Fibroblast of villous mesenchyme (primary cell): ENCODE measurements around the gene KCNH6. TPM values are rescaled to one million over a fixed set of nuclear protein-coding genes. Genes with fewer than 3 reads are reported as not detected.

Source experiments
- DNase-seq: peaks from one replicate; pipeline ENCODE4 v3.0.0-alpha.2; 2010; ENCODE audit warnings: low read depth
- H3K4me3 ChIP-seq: 2 replicates; pipeline ENCODE4 v1.5.1; 2011; ENCODE audit warnings: low read depth, mild to moderate bottlenecking, low read length
- total RNA-seq: library from RNA; depleted of rRNA; stranded (reverse); fragments of >200 nt; gene quantifications from 2 replicates; pipeline ENCODE4 v1.2.3, GENCODE V29; 2012
- TF ChIP-seq, protein P1 (sequence below): IDR thresholded peaks from 2 replicates; pipeline ENCODE4 v1.5.1; 2012; ENCODE audit warnings: low read depth, mild to moderate bottlenecking, low read length; ENCODE audit not compliant: insufficient read depth

The KCNH6 gene, protein sequence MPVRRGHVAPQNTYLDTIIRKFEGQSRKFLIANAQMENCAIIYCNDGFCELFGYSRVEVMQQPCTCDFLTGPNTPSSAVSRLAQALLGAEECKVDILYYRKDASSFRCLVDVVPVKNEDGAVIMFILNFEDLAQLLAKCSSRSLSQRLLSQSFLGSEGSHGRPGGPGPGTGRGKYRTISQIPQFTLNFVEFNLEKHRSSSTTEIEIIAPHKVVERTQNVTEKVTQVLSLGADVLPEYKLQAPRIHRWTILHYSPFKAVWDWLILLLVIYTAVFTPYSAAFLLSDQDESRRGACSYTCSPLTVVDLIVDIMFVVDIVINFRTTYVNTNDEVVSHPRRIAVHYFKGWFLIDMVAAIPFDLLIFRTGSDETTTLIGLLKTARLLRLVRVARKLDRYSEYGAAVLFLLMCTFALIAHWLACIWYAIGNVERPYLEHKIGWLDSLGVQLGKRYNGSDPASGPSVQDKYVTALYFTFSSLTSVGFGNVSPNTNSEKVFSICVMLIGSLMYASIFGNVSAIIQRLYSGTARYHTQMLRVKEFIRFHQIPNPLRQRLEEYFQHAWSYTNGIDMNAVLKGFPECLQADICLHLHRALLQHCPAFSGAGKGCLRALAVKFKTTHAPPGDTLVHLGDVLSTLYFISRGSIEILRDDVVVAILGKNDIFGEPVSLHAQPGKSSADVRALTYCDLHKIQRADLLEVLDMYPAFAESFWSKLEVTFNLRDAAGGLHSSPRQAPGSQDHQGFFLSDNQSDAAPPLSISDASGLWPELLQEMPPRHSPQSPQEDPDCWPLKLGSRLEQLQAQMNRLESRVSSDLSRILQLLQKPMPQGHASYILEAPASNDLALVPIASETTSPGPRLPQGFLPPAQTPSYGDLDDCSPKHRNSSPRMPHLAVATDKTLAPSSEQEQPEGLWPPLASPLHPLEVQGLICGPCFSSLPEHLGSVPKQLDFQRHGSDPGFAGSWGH
- total RNA-seq: under 0.01 TPM in 1 of 2 replicates, not detected in the other

DNA sequence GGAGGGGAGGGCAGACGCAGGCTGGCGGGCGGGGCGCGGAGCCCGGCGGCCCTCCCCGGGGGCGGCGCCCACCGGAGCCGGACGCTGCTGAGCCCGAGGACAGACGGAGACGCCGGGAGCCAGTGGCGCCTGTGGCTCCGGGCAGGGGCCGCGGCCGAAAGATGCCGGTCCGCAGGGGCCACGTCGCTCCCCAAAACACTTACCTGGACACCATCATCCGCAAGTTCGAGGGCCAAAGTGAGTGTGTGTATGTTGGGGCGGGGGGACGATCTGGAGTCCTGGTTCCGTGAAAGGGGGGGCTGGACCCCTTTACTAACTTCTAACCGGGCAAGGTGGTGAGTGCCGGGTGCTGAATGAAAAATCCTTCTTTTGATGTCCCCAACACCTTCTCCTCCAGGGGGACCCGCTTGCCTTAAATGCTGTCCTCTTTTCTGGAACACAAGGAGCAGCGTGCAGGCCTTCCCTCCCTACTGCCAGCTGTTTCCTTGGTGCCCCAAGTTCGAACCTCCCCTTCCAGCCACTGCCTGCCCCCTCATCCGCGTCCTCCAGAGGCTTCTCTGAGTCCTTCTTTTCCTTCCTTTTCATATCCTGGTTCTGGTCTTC is at the start of gene KCNH6:
TSS of gene KCNH6 (plus strand) at position 106 of the 603 bp plus-strand sequence. CDS start at position 162, 56 bp downstream.
- no peak for DNase-seq
- TF ChIP-seq, protein P1, sequence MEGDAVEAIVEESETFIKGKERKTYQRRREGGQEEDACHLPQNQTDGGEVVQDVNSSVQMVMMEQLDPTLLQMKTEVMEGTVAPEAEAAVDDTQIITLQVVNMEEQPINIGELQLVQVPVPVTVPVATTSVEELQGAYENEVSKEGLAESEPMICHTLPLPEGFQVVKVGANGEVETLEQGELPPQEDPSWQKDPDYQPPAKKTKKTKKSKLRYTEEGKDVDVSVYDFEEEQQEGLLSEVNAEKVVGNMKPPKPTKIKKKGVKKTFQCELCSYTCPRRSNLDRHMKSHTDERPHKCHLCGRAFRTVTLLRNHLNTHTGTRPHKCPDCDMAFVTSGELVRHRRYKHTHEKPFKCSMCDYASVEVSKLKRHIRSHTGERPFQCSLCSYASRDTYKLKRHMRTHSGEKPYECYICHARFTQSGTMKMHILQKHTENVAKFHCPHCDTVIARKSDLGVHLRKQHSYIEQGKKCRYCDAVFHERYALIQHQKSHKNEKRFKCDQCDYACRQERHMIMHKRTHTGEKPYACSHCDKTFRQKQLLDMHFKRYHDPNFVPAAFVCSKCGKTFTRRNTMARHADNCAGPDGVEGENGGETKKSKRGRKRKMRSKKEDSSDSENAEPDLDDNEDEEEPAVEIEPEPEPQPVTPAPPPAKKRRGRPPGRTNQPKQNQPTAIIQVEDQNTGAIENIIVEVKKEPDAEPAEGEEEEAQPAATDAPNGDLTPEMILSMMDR: no peak
- peak within 1 kb of the TSS; percentile 15 for H3K4me3 ChIP-seq

DNA sequence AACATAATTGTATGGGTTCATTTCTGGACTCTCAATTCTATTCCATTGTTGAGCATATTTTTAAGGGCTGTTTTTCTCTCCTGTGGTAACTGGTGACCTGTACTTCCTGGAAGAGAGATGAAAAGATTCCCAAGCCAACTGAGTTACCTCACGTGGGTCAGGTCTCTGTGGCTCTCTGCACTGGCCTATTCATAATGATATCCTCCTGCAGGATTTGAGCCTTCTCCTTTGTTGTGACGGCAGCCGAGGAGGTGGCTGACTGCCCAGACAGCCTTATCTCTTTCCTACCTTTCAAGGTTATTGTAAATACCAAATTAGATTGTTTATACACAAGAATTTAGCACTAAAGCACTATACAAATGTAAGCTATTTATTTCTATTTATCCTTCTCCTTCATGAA is 49.0 kb upstream of the KCNH6 start:
- no peak overlapping the region for H3K4me3 ChIP-seq
- no peak for DNase-seq
- TF ChIP-seq, protein P1: no peak

DNA sequence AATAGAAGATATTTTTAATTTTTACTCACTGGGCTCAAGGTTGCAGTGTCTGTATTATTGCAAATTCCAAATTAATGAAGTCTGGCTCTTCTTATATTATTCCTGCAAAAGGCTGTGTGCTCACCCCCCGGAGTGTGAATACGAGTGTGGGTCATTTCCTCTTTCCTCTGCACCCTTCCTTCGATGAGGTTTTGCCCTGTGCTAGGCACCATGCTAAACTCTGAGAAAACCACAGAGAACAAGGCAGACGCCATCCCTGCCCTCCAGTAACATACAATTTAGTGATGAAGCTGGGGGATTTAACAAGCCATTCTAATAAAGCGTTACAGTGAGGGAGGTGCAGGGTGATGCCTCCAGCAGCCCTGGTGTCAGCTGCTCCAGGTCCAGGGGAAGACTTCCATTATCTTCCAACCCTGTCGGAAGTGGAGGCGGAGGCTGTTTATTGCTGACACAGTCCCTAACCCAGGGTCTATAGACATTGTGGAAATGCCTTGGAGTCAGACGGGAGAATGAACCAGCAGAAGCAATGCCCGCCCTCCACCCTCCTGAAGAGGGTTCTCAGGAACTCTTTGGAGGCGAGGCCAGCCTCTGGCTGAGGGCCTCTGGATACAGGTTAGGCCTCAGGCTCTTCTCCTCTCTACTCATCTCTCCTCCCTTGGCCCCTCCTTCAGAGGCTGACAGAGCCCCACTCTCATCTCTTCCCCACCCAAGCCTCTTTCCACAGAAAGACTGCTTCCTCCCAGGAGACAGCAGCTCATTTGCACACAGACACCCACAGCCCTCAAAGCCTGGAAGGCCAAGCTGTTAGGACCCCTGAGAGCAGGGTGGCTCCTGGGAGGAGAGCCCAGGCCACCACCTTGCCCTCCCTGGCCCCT is 48.3 kb upstream of the KCNH6 start:
- TF ChIP-seq, protein P1: no peak
- H3K4me3 ChIP-seq: no peak overlapping the region
- no peak for DNase-seq

DNA sequence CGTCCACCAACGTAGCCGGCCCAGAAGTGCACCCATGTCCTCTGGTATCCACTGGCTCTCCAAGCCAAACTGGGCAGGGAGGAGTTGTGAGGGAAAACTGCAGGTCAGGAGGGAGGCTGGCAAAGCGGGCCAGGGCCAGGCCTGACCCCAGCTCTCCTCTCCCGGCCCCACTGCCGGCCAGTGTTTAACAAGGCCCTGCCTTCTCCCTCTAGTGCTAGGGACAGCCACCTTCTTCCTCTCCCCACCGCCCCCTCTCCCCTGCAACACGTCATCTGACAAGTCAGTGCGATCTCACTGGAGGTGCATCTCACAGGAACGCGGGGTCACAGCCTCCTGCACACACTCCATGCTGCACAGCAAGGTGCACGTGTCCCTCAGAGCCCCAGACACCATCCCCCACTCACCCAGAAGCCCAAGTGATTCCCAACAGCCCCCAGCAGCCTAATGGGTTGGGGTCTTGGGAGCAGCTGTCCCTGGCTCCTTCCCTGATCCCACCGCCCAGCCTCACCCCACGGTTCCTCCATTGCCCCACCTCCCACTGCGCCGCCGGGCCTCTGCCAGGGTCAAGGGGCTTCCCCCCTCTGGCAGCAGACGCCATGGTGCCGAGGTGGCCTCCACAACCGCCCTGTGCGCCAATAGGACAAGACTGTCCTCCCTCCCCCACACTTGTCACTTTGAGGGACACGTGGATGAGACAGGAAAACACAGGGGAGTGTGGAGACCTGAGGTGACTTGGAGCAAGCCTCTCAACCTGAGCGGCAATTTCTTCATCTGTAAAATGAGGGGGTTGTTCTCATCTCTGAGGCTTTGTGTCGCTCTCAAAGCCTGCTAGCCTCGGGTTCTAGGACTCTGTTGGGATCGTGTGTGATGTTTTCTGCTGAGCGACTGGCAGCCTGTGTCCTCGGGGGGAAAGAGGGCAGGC is 47.4 kb upstream of the KCNH6 start:
- no peak for DNase-seq
- TF ChIP-seq, protein P1: no peak
- H3K4me3 ChIP-seq: no peak overlapping the region

DNA sequence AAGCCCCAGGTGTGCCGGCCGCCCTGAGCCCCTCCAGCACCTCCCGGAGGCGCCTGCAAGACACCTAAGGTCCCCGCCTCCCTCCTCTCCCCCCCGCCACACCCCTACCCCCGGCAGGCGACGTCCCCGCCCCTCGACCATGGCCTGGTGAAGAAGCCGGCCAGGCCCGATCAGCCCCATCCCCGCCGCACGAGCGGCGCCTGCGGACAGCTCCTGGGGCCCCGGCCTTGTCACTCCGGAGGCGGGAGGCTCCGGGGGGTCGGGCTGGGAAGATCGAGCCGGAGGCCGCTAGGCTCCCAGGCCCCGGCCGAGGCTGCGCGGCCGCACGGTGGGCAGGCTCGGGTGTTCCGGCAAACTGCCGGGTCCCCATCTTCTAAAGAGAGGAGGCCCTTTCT is 46.7 kb upstream of the KCNH6 start:
- peak overlapping the region; percentile 53 for H3K4me3 ChIP-seq
- TF ChIP-seq, protein P1: no peak
- DNase-seq: no peak
